NCI-H510A treated with DMSO at 0.1 percent for 48 hours (cell line): Measurements from ENCODE around the gene UBE2Q1.
A peak's percentile ranks its signal among the peaks of the same experiment; 100 is the strongest.

Experiments used
- DNase-seq: peaks from one replicate; lab custom pipeline; 2025; lab: John Stamatoyannopoulos, UW

UBE2Q1 gene

DNA sequence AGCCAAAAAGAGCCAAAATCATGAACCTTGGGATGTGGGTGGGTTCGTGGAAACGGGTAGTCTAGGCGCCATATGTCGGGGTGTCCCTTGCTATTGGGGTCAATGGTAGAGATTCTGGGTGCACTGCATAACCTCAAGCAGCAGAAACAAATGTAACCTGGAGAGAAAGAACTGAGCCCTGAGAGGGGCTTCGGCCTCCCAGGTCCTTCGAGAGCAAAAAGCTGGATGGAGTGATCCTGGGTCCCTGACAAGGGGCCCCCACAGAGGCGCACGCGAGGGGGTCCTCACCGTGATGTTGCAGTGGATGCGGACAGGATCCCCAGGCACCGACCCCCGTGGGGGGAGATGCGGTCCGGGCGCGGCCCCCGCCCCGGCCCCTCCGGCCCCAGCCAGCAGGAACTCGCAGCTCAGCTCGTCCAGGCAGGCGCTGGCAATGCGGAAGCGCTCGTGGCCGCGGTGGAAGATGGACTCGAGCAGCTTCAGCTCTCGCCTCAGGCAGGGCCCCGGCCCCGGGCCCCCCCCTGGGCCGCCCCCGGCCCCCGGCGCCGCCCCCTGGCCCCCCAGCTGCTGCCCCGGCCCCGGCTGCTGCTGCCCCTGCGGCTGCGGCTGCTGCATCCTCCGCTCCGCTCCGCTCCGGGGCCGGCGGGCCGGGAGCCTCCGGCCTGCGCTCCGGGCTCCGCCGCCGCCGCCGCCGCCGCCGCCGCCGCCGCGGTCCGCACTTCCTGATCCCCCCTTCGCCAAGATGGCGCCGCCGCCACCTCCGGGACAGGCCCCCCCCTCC lies at the start of gene UBE2Q1:
TSS of gene UBE2Q1 (minus strand) at position 724 of the 781 bp plus-strand sequence. CDS start at position 615, 109 bp downstream.
- no peak for DNase-seq

DNA sequence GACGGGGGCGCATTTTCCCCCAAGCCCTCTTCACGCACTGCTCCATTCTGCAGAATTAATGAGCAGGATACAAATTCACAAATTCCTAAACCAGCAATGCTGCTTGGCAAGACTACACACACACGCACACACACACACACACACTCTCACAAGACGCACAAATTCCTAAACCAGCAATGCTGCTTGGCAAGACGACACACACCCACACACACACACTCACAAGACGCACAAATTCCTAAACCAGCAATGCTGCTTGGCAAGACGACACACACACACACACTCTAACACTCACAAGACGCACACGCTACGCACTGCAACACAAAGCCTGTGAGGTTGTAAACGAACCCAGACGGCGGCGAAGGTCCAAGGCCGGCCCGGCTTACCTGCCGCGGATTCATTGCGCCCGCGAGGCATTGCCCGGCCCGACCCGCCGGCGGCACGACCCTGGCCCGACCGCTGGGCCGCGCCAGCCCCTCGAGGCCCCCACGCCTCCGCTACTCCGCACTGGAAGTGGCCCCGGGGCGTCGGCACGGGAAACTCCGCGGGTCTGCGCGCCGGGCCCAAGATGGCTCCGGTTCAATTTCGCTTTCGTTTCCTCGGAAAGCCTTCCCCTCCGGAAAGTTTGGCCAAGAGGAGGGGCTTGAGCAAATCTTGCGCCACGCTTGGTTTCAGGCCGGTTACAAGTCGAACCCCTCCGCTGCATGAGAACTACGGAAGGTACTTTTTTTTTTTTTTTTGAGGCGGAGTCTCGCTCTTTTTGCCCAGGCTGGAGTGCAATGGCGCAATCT lies 49.3 kb upstream of the UBE2Q1 start, which contains the start of gene ADAR:
TSS of gene ADAR (minus strand) at position 578 of the 788 bp plus-strand sequence. CDS start at position 398, 180 bp downstream.
- DNase-seq, result peak; percentile 66

DNA sequence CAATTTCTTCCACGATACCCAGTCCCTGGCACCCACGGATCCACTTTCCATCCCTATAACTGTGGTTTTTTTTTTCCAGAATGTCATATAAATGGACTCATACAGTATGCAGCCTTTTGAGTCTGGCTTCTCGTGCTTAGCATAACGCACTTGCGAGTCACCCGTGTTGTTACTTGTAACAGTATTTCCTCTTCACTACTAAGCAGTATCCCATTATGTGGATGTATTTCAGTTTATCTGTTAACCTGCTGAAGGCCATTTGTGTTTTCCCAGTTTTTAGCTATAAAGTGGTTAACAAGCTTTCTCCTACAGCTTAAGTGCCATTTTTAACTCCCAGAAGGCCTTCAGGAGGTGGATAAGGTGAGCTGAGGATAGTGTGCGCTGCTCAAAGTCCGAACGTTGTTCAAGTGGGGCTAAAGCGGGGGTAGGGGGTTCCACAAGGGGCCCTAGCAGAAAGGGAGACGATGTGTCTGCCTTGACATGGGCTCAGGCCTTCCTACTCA lies 48.7 kb upstream of the UBE2Q1 start:
- DNase-seq, result peak; percentile 35

DNA sequence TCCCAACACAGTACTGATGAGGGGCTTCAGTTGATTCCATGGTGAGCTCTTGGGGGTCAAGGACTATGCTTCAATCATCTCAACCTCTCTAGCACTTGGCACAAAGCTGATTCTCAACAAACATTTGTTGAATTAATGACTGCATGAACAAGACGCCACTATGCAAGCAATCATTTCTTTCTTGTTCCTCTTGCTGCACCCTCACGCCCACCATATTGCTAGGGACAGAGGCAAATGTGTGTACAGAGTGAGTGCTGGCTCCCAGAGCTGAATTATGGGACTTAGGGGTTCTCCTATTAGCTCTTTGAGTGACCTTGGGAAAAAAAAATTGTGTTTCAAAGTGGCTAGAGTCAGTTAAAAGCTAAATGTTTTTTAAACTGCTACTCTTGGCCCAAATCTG lies 47.1 kb upstream of the UBE2Q1 start:
- no peak for DNase-seq

DNA sequence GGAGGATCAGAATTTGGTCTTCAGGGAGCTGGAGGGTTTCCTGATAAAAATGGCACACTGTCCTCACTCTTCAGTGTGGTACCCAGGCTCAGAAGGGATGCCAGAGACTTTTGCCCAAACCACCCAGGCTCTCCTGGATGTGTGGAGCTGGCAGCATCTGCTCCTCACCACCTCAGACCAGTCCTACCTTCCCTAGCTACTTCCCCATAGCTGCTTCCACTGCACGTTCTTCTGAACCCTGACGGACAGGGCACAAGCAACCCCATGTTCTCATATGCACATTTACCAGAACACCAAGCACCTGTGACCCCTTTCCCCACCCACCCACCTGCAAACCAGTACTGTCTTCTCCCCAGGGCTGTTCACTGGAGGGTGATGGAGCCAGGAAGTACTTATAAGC lies 44.9 kb upstream of the UBE2Q1 start:
- no peak for DNase-seq

DNA sequence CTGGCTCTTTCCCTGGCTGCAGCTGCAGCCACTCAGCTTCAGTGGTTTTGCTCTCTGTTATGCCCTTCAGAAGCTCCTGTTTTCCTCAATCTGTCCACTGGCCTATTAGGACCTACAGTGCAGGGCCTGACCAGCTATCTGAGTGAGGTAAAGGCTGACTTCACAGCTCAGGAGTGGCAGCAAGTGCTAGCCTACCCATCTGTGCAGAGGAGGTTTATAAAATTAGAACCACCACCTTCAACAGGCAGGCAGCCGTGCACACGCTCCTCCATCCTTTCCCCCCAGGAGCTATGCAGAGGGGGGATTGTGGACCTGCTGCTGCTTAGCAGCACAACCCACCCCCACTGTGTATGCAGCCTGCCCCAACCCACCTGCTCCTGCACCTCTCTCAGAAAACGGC lies 41.2 kb upstream of the UBE2Q1 start:
- DNase-seq, result no peak

DNA sequence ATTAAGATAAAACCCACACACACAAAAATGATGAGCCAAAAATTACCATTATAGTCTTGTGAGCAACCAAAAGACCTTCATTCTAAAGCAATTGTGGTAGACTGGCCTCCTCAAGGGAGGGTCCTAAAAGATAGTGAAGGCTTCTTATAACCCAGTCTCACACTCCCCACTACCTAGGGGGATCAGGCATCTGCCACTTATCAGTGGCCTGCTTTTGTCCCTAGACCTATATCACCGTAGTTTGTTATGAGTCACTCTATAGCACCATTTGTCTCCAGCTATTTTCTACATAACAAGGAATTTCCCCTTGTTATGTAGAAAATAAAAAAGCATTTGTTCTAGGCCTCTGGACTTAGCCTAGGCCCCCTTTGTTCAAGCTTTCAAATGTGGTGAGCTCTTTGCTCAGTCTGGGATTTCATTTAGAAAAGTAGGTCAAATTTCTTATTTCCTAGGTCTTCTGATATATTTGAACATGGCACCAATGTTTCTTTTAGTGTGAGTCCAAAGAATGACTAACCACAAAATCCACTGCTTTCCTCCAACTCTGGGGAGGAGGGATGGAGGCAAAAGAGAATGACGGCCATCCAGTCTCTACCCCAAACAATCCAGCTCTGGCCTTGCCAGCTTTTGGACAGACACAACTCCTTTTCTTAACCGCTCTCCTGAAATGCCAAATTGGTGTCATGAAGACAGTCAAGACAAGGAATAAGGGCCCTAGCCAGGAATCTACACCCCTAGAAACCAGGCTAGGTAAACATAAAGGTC lies 40.6 kb upstream of the UBE2Q1 start:
- DNase-seq, result no peak

DNA sequence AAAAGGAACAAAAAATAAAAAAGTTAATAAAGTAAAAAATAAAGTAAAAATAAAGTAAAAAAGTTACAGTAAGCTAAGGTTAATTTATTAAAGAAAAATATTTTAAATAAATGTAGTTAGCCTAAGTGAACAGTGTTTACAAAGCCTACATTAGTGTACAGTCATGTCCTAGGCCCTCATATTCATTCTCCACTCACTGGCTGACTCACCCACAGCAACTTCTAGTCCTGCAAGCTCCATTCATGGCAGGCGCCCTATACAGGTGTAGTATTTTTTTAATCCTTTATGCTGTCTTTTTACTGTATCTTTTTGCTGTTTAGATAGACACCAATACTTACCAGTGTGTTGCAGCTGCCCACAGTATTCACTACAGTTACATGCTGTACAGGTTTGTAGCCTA lies 37.2 kb upstream of the UBE2Q1 start:
- no peak for DNase-seq

DNA sequence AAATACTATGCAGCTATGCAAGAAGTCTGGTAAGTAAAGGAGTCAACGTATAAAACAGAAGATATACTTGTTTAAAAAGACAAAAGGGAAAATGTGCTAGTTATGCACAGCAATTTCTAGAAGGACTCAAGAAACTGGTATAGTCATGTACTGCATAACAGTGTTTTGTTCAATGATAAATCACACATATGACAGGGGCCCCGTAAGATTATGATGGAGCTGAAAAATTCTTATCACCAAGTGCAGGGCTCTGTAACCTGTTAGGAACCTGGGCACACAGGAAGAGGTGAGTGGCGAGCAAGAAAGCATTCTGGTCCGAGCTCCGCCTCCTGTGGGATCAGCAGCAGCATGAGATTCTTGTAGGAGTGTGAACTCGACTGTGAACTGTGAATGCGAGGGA lies 36.3 kb upstream of the UBE2Q1 start:
- DNase-seq, result no peak

DNA sequence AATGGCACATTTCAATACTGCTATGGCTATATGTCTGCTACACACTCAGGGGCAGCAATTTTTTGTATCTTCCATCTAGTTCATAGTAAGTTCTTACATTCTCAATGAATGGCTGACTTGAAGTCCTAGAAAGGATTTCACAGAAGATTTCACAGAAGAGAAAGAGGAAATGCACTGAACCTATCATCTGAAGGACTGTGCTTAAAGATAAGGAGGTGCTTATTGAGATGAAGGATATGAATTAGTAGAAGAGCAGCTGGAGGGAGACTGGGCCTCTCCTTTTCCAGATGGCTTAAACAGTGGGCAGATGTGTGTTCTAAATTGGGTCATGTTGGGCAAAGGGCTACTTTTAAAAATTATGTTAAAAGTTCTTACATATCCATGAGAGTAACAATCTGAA lies 34.9 kb upstream of the UBE2Q1 start:
- DNase-seq, result no peak

DNA sequence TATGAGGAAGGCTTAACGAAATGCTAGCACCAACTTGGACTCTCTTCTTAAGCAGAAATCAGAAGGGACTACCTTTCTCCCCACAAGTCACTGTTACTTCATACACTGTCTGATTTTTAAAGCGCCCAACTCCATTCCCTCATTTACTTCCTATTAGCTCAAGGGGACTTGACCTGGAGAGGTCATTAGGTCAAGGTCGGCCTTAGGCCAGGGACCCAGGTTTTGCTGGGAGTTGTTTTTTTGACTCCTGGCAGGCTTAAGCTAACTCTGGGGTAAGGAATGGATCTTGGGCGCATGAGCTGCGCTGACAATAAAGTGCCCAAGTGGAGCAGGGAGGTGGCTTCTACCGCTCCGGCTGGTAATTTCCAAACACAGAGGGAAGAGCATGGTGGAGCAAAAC lies 32.7 kb upstream of the UBE2Q1 start:
- no peak for DNase-seq

DNA sequence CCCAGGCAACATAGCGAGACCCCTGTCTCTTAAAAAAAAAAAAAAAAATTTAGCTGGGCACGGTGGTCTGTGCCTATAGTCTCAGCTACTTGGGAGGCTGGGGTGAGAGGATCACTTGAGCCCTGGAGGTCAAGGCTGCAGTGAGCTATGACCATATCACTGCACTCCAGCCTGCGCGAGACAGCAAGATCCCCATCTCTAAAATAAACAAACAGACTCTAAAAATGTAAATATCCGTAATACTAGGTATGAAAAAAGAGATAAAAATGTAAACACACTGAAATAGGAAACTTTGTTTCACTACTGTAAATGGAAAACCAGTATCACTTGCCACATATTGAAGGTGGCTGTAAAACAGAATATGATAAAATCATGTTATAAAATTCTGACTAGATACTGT lies 32.3 kb upstream of the UBE2Q1 start:
- no peak for DNase-seq

DNA sequence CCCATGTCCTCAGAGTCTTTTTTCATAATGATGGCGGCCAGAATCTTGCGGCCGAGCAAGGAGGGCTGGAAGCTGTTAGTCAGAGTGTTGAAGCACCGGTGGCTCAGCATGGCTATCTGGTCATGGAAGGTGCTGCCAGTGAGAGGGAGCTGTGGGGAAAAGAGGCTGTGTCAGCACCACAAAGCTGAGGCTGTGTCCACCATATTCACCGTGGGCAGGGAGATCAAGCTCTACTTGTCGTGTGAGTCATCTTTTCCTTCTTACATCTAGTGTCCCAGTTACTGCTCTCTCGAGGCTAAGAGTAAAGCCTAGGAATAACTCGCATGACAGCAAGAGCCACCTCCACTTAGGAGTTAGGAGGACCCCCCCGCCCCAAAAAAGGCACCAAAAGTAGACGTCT lies 31.3 kb upstream of the UBE2Q1 start:
- DNase-seq, result no peak

DNA sequence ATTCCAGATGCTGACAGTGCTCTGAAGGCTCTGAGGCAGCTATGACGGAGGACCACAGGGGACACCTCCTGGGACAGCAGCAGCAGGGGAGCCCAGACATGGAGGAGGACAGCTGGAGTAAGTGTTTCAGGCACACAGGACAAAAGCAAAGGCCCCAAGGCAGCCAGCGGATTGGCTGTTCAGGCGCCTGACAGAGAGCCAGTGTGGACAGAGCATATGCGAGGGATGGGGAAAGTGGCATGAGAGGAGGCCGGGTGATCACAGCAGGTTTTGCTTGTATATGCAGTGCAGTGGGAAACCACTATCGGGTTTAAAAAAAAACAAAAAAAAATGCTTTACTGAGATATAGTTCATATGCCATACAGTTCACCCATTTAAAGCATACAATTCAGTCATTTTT lies 28.2 kb upstream of the UBE2Q1 start:
- no peak for DNase-seq

DNA sequence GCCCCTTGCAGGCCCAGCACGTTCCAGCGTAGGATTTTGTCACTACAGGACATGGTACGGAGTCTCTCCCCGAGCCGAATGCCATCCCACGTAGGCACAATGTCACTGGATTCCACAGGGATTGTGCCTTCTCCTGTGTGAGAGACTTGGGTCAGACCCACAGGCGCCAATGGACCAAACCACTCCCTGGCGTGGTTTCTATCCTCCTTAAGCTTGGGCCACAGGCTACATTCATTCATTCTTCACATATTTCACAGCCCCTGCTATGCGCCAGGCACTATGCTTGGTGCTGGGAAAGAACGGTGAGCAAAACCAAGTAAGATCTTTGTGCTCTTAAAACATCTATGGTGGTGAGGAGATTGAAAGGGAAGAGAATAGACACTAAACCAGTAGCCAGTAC lies 27.8 kb upstream of the UBE2Q1 start:
- no peak for DNase-seq

DNA sequence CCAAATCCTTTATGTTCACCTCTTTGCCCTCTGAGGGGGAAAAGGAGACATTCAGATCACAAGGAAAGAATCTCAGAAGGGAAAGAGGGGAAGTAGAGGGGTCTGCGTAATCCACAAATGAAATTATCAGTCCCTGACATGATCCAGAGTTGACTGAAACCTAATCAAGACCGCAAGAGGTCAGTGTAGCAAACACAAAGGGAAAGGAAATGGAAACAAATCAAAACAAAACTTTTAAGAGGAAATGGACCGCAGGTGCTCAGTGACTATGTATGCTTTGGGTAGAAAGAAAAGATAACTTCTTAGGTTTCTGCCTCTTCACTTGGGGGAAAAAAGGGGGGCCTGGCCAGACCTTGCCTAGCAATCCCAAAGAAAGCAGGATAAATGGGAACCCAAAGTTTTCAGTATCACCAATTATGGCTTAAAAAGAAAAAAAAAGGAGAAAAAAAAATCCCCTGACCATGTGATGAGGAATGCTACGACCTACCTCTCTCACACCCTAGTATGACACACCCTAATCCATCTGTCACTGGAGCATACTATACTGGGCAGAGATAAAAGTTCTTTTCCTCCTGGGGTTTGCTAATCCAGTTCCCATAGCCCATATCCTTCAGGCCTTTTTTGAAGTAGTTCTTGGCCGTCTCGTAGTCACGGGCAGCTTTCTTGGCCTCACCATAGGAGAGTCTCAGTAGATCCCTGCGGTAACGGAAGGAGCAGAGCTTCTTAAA lies 26.0 kb upstream of the UBE2Q1 start:
- no peak for DNase-seq

DNA sequence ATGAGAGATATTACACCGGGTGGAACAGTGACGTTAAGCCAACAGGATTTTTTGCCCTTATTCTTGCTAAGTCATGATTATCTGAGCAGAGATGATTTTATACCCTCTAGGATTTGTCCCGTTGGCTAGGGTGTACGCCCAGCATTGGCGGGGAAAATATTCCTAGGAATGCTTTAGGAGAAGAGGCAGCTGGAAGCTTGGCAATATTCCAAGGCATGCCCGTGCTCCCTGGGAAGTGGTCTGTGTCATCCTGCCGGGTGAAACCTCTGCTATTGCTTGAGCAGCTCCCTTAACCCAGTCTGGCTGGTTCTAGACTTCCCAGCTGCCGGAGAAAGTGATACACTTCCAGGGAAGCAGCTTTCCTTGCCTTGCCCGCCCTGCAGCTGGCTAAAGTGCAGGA lies 25.3 kb upstream of the UBE2Q1 start:
- no peak for DNase-seq

DNA sequence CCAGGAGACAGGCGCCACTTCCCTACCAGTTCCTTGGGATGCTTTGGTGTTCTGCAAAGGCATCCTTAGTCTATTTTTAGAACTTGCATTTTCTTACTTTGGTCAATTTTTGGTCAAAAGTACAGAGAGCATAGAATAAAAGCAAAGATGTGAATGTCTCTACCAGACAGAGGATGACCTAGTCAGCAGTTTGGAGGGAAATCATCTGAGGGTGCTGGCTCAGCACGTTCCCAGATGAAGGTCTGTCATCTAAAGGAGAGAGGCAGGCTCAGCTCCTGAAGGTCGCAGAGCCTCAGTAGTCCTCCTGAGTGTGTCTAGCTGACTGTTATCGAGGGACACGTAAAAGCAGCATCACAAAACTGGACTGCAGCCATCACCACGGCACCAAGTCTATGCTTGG lies 24.4 kb upstream of the UBE2Q1 start:
- DNase-seq, result no peak

DNA sequence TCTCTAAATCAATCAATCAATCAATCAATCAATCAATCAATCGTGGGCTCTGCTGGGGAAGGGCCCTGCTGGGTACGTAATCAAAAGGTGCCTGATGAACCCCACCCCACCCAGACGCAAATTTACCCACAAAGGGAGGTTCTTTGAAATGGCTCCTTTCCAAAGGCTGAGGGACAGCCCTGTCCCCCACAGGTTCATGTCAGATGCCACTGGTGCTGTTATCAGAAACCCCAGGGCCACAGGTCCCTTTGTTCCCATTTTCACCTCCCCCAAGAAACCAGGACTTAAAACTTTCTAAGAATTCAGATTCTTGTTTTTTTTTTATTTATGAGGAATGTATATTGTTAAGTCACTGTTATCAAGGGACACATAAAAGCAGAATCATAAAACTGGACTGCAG lies 23.3 kb upstream of the UBE2Q1 start:
- DNase-seq, result no peak

DNA sequence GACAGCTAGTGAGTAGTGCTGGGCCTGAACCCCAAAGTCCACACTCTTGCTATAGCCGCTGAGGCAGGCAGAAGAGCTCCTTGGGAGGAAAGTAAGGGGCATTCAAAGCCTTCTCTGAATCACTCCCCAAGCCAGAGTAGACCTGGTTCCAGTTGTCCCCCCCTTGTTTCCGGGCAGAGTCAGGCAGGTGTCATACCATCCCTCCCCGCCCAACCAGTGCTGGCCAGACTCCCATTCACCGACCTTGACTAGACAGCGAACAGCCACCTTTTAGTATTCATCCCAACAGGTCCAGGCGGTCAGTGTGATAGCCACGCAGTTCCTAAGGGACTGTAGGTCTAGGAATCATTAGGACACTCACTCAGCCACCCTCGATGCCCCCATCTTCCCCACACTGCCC lies 20.9 kb upstream of the UBE2Q1 start:
- no peak for DNase-seq

DNA sequence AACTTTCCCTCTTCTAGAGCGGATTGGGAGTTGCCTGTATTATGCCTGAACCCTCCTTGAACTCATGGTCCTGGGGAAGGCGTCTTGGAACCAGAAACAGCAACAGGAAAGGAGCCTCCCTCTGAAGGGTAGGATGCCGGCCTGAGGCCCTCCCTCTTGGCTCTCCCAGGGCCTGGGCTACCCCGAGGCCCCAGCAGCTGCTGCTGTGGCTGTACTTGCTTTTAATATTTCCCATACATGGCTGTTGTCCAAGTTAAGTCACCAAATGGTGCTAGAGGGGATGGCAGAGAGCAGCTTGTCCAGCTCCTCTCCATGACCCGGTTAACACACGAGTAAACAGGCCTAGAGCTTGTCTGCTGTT lies 19.6 kb upstream of the UBE2Q1 start:
- DNase-seq, result no peak
